Esophagus muscularis mucosa (tissue), 4 donors: ENCODE data around the gene NOS3.

Experiments used
- EP300 ChIP-seq: sonication (generic); formaldehyde crosslinking; IDR thresholded peaks from one replicate; pipeline ENCODE4 v1.6.1; 2017; ENCODE audit warnings: antibody characterized with exemption
- POLR2A ChIP-seq: fragments of 450-650 bp; IDR thresholded peaks from one replicate; pipeline ENCODE4 v1.6.1; 2017; ENCODE audit warnings: antibody characterized with exemption, moderate library complexity, mild to moderate bottlenecking, low read depth
- TF ChIP-seq, protein P1 (sequence below), 3 experiments: fragments of 200-600 bp in 2 of 3; fragments of 450-650 bp in 1 of 3; sonication (generic) in 2 of 3; IDR thresholded peaks; one replicate each; pipeline ENCODE4 v1.5.1; 2017 to 2019; ENCODE audit warnings: antibody characterized with exemption in 3 of 3, mild to moderate bottlenecking in 2 of 3, moderate library complexity in 1 of 3

DNA sequence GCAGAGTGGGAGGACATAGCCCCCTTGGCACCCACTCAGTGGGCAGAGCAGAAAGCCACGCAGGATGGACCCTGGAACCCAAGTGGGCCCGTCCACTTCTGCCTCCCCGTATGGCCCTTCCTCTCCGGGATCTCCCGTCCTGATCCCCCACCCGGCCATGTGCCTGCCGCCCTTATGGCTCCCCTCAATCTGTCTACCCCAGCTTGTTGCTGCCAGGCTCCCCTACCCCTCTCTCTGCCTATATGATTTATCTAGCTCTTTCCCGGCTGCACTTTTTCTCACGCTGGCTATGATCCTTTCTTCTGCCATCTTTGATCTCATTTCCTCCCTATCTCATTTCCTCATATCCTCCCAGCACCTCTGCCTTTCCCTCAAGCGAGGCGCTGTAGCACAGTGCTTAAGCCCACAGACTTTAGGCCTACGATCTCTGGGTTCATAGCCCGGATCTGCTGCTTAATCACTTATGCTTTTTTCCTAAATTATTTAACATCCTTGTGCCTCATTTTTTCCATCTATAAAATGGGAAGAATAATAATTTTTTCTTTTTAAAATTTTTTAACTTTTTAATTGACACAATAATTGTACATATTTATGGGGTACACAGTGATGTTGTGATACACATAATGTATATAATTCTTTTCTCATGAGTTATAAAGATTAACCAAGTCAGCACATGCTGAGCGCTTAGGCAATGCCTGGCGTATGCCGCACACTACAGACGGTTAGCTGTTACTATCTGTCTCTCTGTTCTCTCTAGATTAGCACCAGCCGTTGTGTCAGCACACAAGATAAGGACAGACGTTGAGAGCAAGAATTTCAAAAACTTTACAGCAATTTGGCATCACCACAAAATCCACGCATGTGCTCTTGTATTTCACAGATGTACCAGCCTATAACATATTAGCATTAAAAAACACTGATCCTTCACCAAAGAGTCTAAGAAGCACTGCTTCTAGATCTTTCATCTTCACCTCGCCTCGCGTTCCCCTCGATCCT is 30.8 kb upstream of the NOS3 start:
- TF ChIP-seq, protein P1, sequence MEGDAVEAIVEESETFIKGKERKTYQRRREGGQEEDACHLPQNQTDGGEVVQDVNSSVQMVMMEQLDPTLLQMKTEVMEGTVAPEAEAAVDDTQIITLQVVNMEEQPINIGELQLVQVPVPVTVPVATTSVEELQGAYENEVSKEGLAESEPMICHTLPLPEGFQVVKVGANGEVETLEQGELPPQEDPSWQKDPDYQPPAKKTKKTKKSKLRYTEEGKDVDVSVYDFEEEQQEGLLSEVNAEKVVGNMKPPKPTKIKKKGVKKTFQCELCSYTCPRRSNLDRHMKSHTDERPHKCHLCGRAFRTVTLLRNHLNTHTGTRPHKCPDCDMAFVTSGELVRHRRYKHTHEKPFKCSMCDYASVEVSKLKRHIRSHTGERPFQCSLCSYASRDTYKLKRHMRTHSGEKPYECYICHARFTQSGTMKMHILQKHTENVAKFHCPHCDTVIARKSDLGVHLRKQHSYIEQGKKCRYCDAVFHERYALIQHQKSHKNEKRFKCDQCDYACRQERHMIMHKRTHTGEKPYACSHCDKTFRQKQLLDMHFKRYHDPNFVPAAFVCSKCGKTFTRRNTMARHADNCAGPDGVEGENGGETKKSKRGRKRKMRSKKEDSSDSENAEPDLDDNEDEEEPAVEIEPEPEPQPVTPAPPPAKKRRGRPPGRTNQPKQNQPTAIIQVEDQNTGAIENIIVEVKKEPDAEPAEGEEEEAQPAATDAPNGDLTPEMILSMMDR (IDR thresholded peaks at IDR 0.05) = no peak
- TF ChIP-seq POLR2A = no peak
- no peak for TF ChIP-seq EP300
